ENCODE measurements around the gene ID4.

The ID4 gene

DNA sequence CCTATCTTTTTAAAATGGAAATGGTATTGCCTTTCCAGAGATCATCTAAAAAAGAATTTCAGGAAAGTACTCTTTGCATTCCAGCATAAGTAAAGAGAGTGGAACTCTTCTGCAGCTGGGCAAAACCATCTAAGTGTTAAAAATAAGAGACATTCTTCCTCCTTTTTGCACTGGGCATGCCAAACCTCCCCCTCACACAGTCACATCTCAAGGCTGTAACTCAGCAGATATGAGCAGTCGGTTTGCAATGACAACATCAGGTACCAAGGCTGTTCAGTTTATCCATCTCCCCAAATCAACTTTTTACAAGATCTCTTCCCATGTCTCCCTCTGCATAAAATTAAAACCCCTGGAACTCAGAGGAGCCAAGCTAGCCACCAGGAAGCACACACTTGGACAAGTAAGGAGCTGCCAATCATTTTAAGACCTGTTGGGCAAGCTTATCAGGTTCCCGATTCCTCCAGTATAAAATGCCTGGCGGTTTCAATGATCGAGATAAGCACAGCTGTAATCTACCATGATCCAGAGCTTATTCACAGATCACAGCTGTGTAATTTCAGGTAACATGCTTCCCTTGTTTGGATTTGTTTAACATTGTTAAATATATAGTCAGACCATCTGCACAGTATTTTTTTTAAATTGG is 23.2 kb downstream of the ID4 start:
- Mint-ChIP-seq H3K4me3 (no peak overlapping the region), H3K36me3 (ENCODE audit: low read depth) (no peaks in the 10 kb centered on the region), H3K27ac (no peak overlapping the region), H3K27me3 (no peaks in the 10 kb centered on the region), H3K4me1 (no peaks in the 10 kb centered on the region), H3K9me3 (no peaks in the 10 kb centered on the region)
- no peak for DNase-seq
- no peak for ATAC-seq

DNA sequence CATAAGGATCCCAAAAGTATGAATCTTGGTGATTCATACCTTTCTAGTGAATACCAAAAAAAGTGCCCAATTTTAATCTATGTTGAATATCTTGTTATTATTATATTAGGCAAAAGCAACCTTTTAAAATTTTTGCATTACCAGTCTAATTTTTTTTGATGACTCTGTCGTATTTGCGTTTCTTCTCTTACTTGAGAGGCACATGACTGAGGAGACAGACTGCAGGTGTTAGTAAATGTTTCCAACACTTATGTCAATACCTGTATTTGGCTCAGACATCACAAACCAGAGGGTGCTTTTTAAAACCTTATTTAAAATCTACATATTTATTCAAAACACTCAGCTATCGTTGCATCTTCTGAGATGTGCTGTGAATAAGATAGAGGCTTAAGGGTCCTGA is 27.1 kb downstream of the ID4 start:
- DNase-seq (no peak), ATAC-seq (no peak)
- H3K4me3 Mint-ChIP-seq: no peak overlapping the region
- no peaks in the 10 kb centered on the region for H3K27me3 Mint-ChIP-seq
- H3K9me3 Mint-ChIP-seq: no peaks in the 10 kb centered on the region
- H3K36me3 Mint-ChIP-seq (ENCODE audit: low read depth): no peaks in the 10 kb centered on the region
- H3K27ac Mint-ChIP-seq: no peak overlapping the region
- no peaks in the 10 kb centered on the region for H3K4me1 Mint-ChIP-seq

DNA sequence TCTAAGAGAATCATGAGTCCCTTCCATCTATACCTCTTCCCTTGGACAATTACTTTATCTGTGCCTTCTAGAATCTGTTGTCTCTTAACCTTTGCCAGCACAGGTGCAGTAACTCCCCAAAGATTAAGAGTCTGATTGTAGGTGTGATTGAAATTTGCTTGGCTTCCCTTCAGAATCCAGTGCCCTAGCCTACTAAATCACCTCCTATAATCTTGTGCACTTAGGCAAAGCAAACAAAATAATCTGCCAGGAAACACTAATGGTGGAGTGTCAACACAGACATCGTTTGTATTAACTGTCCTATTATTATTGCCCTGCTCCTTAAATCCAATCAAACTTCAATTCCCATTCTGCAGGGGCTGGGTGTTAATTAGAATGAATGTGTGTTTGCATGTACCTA is 28.0 kb downstream of the ID4 start:
- no peak overlapping the region for H3K27ac Mint-ChIP-seq
- no peak for DNase-seq
- no peaks in the 10 kb centered on the region for H3K36me3 Mint-ChIP-seq (ENCODE audit: low read depth)
- ATAC-seq: no peak
- H3K4me1 Mint-ChIP-seq: no peaks in the 10 kb centered on the region
- no peaks in the 10 kb centered on the region for H3K27me3 Mint-ChIP-seq
- no peak overlapping the region for H3K4me3 Mint-ChIP-seq
- H3K9me3 Mint-ChIP-seq: no peaks in the 10 kb centered on the region

DNA sequence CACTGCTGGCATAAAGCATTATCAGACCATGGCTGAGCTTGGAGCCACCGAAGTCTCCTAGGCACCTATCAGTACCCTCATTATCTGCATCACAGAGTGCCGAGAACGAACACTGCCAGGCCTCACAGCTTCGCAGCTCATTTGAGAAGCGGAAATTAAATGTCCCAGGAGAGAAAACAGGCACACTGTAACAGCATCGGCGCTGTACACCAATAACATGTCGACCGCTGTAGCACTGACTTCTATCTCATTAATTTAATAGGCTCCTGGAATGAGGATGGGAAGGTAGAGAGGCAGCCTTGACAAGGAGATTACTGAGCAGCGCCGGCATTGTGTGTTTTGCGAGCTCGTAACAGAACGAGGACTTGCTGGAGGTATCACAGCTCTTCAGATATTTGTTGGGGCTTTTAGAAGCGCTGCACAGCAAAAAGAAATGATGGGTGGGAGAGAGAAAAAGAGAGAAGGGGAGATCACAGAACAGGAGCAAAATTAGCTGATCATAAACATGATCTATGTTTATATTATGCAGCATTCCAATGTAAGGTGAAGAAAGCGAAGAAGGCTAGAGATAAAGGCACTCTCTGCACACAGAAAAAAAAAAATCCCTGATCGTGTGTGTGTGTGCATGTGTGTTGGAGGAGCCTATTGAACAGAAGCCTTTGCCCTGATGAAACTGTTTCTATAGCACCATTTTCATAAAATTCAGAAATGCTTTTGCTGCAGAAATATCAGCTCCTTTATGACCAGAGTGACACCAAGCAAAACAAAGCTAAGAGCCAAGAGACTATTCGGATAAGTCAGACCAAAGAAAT is 29.2 kb downstream of the ID4 start:
- DNase-seq (no peak), ATAC-seq (no peak)
- Mint-ChIP-seq H3K4me3 (no peak overlapping the region), H3K4me1 (no peaks in the 10 kb centered on the region), H3K36me3 (ENCODE audit: low read depth) (no peaks in the 10 kb centered on the region), H3K27ac (no peak overlapping the region), H3K9me3 (no peaks in the 10 kb centered on the region), H3K27me3 (peaks cover 2% of the 10 kb centered on the region)

DNA sequence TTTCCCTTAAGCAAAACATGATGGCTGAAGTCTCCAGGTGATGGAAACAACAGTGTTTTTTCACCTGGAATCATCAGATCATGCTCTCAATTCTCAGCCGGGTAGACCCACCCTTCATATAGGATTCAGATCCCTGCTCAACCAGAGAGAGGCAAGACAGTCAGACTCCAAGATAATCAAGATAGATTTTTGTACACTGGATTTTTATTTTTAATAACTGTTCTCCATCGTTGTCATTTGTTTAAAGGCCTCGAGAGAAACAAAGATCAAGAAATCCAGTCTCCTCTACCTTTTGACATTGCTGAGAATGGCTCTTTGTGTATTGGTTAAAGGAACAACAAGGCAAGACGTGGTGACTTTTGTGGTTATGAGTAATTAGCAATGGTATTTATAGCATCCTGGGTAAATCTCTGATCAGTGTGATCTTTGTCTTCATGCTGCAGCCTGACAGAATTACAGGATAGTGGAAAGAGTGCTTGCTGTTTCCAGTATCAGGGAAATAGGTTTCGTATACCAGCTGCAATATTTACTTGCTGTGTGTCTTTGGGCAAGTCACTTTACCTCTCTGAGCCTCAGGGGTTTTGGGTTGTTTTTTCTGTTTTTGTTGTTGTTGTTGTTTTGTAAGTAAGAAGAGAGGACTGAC is 29.9 kb downstream of the ID4 start:
- DNase-seq: no peak
- H3K27me3 Mint-ChIP-seq: peaks cover 2% of the 10 kb centered on the region
- H3K4me3 Mint-ChIP-seq: no peak overlapping the region
- no peak for ATAC-seq
- no peak overlapping the region for H3K27ac Mint-ChIP-seq
- H3K9me3 Mint-ChIP-seq: no peaks in the 10 kb centered on the region
- no peaks in the 10 kb centered on the region for H3K36me3 Mint-ChIP-seq (ENCODE audit: low read depth)
- no peaks in the 10 kb centered on the region for H3K4me1 Mint-ChIP-seq

DNA sequence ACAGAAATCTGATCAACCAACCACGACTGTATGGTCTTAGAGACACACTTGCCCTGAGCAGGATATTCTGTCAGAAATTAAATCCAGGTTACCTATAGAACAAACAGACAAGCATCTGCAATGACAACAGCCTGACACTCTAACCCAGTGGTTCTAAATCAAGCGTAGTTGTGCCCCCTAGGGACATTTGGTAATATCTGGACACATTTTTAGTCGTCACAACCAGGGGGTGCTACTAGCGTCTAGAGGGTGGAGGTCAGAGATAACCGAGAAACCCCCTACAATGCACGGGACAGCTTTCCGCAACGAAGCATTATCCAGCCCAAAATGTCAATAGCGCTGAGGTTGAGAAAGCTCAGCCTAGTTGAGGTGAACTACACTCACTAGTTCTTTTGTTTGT is 32.3 kb downstream of the ID4 start:
- Mint-ChIP-seq H3K9me3 (no peaks in the 10 kb centered on the region), H3K27ac (no peak overlapping the region), H3K4me1 (no peaks in the 10 kb centered on the region), H3K36me3 (ENCODE audit: low read depth) (no peaks in the 10 kb centered on the region), H3K27me3 (peaks cover 2% of the 10 kb centered on the region), H3K4me3 (no peak overlapping the region)
- ATAC-seq: no peak
- DNase-seq: no peak

DNA sequence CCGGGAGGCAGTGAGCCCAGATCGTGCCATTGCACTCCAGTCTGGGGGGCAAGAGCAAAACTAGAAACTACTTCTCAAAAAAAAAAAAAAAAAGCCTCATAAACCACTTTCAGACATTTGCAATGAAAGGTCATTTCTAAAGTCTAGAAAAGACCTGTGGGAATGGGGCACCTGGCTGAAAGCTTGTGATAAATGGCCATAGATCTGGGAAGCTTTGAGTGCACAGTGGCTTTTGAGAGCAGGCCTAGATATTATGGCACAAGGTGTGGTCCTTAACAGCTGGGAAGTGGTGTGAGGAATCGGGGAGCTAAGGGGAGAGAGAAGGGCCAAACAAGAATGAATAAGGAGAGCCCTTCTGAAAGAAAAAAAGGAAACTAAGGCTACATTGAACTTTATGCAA is 33.2 kb downstream of the ID4 start:
- no peak for ATAC-seq

DNA sequence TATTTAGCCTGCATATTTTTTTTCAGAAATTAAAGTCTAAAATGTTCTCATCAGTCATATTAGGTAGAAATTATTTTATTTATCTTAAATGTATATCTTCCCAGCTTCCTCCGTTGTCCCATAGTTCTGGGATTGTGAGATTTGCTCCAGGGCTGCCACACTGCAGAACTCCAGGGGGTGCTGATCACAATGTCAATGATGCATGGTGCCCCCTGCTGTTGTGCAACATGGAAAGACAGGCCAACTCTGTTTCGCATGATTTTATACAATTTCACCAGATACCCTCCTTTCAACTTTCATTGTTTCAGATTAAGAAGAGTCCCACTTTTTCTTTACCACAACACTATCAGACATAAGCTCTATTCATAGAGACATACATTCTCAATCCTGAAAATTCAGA is 35.9 kb downstream of the ID4 start:
- Mint-ChIP-seq H3K9me3 (no peaks in the 10 kb centered on the region), H3K4me1 (no peaks in the 10 kb centered on the region), H3K27me3 (peaks cover 2% of the 10 kb centered on the region), H3K27ac (no peak overlapping the region), H3K4me3 (no peak overlapping the region), H3K36me3 (ENCODE audit: low read depth) (no peaks in the 10 kb centered on the region)
- ATAC-seq (no peak), DNase-seq (no peak)

More for the DNA sequence above, 33.2 kb downstream of the ID4 start:
- Mint-ChIP-seq H3K36me3 (ENCODE audit: low read depth) (no peaks in the 10 kb centered on the region), H3K9me3 (no peaks in the 10 kb centered on the region), H3K4me3 (no peak overlapping the region), H3K27me3 (peaks cover 2% of the 10 kb centered on the region), H3K4me1 (no peaks in the 10 kb centered on the region), H3K27ac (no peak overlapping the region)
- no peak for DNase-seq

DNA sequence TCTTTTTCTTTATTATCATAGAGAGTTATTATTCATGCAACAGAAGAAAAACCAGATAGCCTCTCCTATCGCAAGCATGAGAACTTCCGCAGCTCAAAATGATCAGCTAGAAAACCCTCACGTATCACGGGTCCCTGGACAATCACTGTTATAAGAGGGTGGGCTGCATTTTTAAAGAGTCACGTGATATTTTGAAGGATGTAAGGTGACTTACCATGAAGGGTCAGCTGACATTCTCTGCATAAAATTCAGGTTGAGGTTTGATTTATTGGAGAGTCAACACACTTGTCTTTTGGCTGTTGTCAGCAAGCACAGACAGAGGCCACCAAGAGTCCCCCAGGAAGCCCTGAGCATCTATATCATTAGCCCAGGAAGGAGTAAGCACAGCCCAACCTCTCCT is 39.5 kb downstream of the ID4 start:
- Mint-ChIP-seq H3K27ac (no peak overlapping the region), H3K36me3 (ENCODE audit: low read depth) (no peaks in the 10 kb centered on the region), H3K4me1 (no peaks in the 10 kb centered on the region), H3K9me3 (peaks cover 4% of the 10 kb centered on the region), H3K27me3 (no peaks in the 10 kb centered on the region), H3K4me3 (no peak overlapping the region)
- ATAC-seq (no peak), DNase-seq (no peak)

DNA sequence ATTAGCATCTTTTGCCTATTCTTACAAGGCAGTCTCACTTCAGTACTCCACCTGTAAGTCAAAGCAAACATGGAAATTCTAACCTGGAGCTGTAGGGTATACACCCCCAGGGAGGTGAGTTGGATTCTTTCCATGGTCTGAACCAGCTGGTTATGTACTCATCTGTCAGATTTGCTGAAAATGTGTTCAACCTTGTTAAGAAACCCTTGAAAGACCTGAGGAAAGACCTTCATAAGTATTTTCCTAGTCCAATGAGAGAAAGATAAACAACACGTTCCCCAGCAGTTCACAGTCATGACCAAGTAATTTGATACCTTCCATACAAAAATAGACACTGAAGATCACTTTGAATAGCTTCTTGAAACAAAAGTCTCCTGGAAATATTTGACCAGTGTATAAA is 42.5 kb downstream of the ID4 start:
- ATAC-seq (no peak), DNase-seq (no peak)
- no peaks in the 10 kb centered on the region for H3K27me3 Mint-ChIP-seq
- no peak overlapping the region for H3K27ac Mint-ChIP-seq
- no peaks in the 10 kb centered on the region for H3K4me1 Mint-ChIP-seq
- no peak overlapping the region for H3K4me3 Mint-ChIP-seq
- peaks cover 4% of the 10 kb centered on the region for H3K9me3 Mint-ChIP-seq
- H3K36me3 Mint-ChIP-seq (ENCODE audit: low read depth): no peaks in the 10 kb centered on the region

DNA sequence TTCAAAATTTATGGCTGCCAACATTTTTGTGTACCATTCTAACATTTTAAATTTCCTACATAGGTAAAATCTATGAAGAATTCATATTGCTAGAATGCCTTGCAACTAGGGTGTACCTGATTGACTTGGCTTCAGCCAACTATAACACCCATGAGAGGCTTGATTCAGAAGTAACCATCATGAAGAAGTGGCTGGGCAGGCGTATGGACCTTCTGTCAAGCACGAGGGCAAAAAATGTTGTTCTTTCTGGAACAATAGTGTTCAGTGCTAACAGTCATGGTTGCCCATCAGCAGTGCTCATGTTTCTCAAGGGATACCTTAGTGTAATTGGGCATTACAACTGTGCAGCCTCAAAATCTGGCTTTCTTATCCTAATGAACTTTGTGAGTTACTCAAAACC is 42.9 kb downstream of the ID4 start:
- DNase-seq (no peak), ATAC-seq (no peak)
- H3K4me3 Mint-ChIP-seq: no peak overlapping the region
- no peaks in the 10 kb centered on the region for H3K27me3 Mint-ChIP-seq
- no peaks in the 10 kb centered on the region for H3K36me3 Mint-ChIP-seq (ENCODE audit: low read depth)
- H3K9me3 Mint-ChIP-seq: peaks cover 4% of the 10 kb centered on the region
- H3K4me1 Mint-ChIP-seq: no peaks in the 10 kb centered on the region
- no peak overlapping the region for H3K27ac Mint-ChIP-seq

DNA sequence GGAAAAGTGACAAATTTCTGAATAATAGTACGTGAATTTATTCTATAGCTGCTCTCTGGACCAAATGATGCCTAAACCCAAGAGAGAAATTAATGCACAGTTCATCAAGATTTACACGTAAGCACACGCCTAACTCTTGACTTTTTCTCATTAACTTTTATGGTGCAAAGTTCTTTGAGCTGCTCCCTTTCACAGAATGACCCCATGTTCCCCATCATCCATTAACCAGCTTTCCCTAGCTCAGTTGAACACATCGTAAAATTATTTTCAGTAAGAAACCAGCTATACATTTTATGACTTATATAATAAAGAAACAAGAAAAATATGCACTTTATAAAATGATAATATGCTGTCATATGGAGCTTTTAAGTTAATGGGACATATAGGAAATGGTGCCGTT is 54.3 kb downstream of the ID4 start:
- Mint-ChIP-seq H3K9me3 (no peaks in the 10 kb centered on the region), H3K36me3 (ENCODE audit: low read depth) (no peaks in the 10 kb centered on the region), H3K4me1 (no peaks in the 10 kb centered on the region), H3K27me3 (no peaks in the 10 kb centered on the region), H3K4me3 (no peak overlapping the region), H3K27ac (no peak overlapping the region)
- ATAC-seq: no peak
- DNase-seq: no peak

Data from activated naive CD8-positive, alpha-beta T cell treated with anti-CD3 and anti-CD28 coated beads, Interleukin-2, amount 50 U/mL, for 24 hours (primary cell).